GM19099 (cell line): ENCODE data around the gene GPR32.

Experiments used
- POLR2A ChIP-seq: IDR thresholded peaks from 3 replicates; pipeline ENCODE4 v1.6.1; 2011; ENCODE audit warnings: low read depth; ENCODE audit not compliant: insufficient read length; ENCODE audit errors: extremely low read depth

GPR32 gene

GRCh38 chr19:50739132-50739913 lies 30.9 kb upstream of the GPR32 start:
- TF ChIP-seq POLR2A: no peak

GRCh38 chr19:50739914-50740426 lies 30.3 kb upstream of the GPR32 start:
- no peak for TF ChIP-seq POLR2A

GRCh38 chr19:50741179-50741933 lies 28.9 kb upstream of the GPR32 start:
- TF ChIP-seq POLR2A: no peak

GRCh38 chr19:50743537-50743936 lies 26.7 kb upstream of the GPR32 start:
- TF ChIP-seq POLR2A: no peak

- no peak for TF ChIP-seq POLR2A
Measured at GRCh38 chr19:50745221-50745620, 25.0 kb upstream of the GPR32 start.

- no peak for TF ChIP-seq POLR2A
Measured at GRCh38 chr19:50749490-50749889, 20.8 kb upstream of the GPR32 start.

GRCh38 chr19:50750010-50750409 lies 20.3 kb upstream of the GPR32 start:
- TF ChIP-seq POLR2A: no peak

GRCh38 chr19:50753879-50754278 lies 16.4 kb upstream of the GPR32 start:
- TF ChIP-seq POLR2A: no peak

- no peak for TF ChIP-seq POLR2A
Measured at GRCh38 chr19:50759886-50760285, 10.4 kb upstream of the GPR32 start.

- no peak for TF ChIP-seq POLR2A
Measured at GRCh38 chr19:50764409-50764808, 5.9 kb upstream of the GPR32 start.

GRCh38 chr19:50768277-50768676 lies 2.0 kb upstream of the GPR32 start:
- TF ChIP-seq POLR2A: no peak

- no peak for TF ChIP-seq POLR2A
Measured at GRCh38 chr19:50770888-50771287, 624 bp downstream of the GPR32 start.

GRCh38 chr19:50772476-50772875 lies 2.2 kb downstream of the GPR32 start:
- no peak for TF ChIP-seq POLR2A

GRCh38 chr19:50776131-50776530 lies 5.9 kb downstream of the GPR32 start:
- TF ChIP-seq POLR2A: no peak

- TF ChIP-seq POLR2A: no peak
Measured at GRCh38 chr19:50777261-50777660, 7.0 kb downstream of the GPR32 start.

GRCh38 chr19:50777830-50778303 lies 7.6 kb downstream of the GPR32 start:
- no peak for TF ChIP-seq POLR2A
